Effector memory CD4-positive, alpha-beta T cell (primary cell): ENCODE data around the gene CELF5.
A peak's percentile ranks its signal among the peaks of the same experiment; 100 is the strongest.

Source experiments
- DNase-seq, 3 donors: peaks; one replicate each; pipeline ENCODE4 v3.0.0-alpha.2; 2020
- H3K27ac ChIP-seq: 2 replicates; pipeline ENCODE4 v1.7.0; 2013; ENCODE audit warnings: mild to moderate bottlenecking, low read length, moderate library complexity; ENCODE audit not compliant: insufficient read depth, poor library complexity, severe bottlenecking
- H3K27me3 ChIP-seq: replicated peaks from 2 replicates; pipeline ENCODE4 v1.7.0; 2013; ENCODE audit warnings: mild to moderate bottlenecking, low read length; ENCODE audit not compliant: insufficient read depth, control insufficient read depth, poor library complexity, severe bottlenecking
- H3K36me3 ChIP-seq: 2 replicates; pipeline ENCODE4 v1.7.0; 2013; ENCODE audit warnings: mild to moderate bottlenecking, low read length, moderate library complexity; ENCODE audit not compliant: control insufficient read depth, insufficient read depth
- H3K4me1 ChIP-seq: 2 replicates; pipeline ENCODE4 v1.7.0; 2013; ENCODE audit warnings: low read length, mild to moderate bottlenecking; ENCODE audit not compliant: control insufficient read depth, insufficient read depth, poor library complexity, severe bottlenecking
- H3K4me3 ChIP-seq: 2 replicates; pipeline ENCODE4 v1.7.0; 2013; ENCODE audit warnings: low read length, low read depth, mild to moderate bottlenecking; ENCODE audit not compliant: insufficient read depth, poor library complexity, severe bottlenecking
- H3K9me3 ChIP-seq: 2 replicates; pipeline ENCODE4 v1.7.0; 2013; ENCODE audit warnings: mild to moderate bottlenecking, low read length, moderate library complexity; ENCODE audit not compliant: control insufficient read depth

The CELF5 gene

GRCh38 chr19:3257071-3257470 is 32.6 kb downstream of the CELF5 start:
- no peaks in the 10 kb centered on the region for H3K27me3 ChIP-seq
- no peak for DNase-seq
- peaks cover 4% of the 10 kb centered on the region for H3K9me3 ChIP-seq
- H3K36me3 ChIP-seq: no peaks in the 10 kb centered on the region
- no peaks in the 10 kb centered on the region for H3K4me1 ChIP-seq
- H3K27ac ChIP-seq: no peak overlapping the region
- no peak overlapping the region for H3K4me3 ChIP-seq

GRCh38 chr19:3262362-3262761 is 37.9 kb downstream of the CELF5 start:
- Histone ChIP-seq H3K4me3 (no peak overlapping the region), H3K4me1 (no peaks in the 10 kb centered on the region), H3K9me3 (no peaks in the 10 kb centered on the region), H3K27me3 (no peaks in the 10 kb centered on the region), H3K36me3 (no peaks in the 10 kb centered on the region), H3K27ac (no peak overlapping the region)
- no peak for DNase-seq

GRCh38 chr19:3263866-3264265 is 39.4 kb downstream of the CELF5 start:
- no peaks in the 10 kb centered on the region for H3K36me3 ChIP-seq
- H3K27ac ChIP-seq: no peak overlapping the region
- H3K27me3 ChIP-seq: no peaks in the 10 kb centered on the region
- H3K4me3 ChIP-seq: no peak overlapping the region
- H3K9me3 ChIP-seq: no peaks in the 10 kb centered on the region
- no peaks in the 10 kb centered on the region for H3K4me1 ChIP-seq
- DNase-seq: no peak

GRCh38 chr19:3265432-3265831 is 41.0 kb downstream of the CELF5 start:
- Histone ChIP-seq H3K9me3 (no peaks in the 10 kb centered on the region), H3K36me3 (no peaks in the 10 kb centered on the region), H3K27me3 (peaks cover 10% of the 10 kb centered on the region), H3K4me1 (no peaks in the 10 kb centered on the region), H3K27ac (no peak overlapping the region), H3K4me3 (no peak overlapping the region)
- no peak for DNase-seq

- no peaks in the 10 kb centered on the region for H3K9me3 ChIP-seq
- H3K36me3 ChIP-seq: no peaks in the 10 kb centered on the region
- no peak overlapping the region for H3K4me3 ChIP-seq
- H3K27ac ChIP-seq: no peak overlapping the region
- peaks cover 14% of the 10 kb centered on the region for H3K27me3 ChIP-seq
- DNase-seq: no peak
- H3K4me1 ChIP-seq: peaks cover 2% of the 10 kb centered on the region
Measured at GRCh38 chr19:3266092-3266693, 41.7 kb downstream of the CELF5 start.

- peaks cover 14% of the 10 kb centered on the region for H3K27me3 ChIP-seq
- H3K4me1 ChIP-seq: peaks cover 2% of the 10 kb centered on the region
- DNase-seq: no peak
- H3K36me3 ChIP-seq: no peaks in the 10 kb centered on the region
- no peak overlapping the region for H3K27ac ChIP-seq
- no peak overlapping the region for H3K4me3 ChIP-seq
- no peaks in the 10 kb centered on the region for H3K9me3 ChIP-seq
Measured at GRCh38 chr19:3266792-3267514, 42.5 kb downstream of the CELF5 start.

GRCh38 chr19:3268326-3268725 is 43.9 kb downstream of the CELF5 start:
- Histone ChIP-seq H3K36me3 (no peaks in the 10 kb centered on the region), H3K27me3 (peaks cover 14% of the 10 kb centered on the region), H3K27ac (no peak overlapping the region), H3K9me3 (no peaks in the 10 kb centered on the region), H3K4me1 (peaks cover 2% of the 10 kb centered on the region), H3K4me3 (no peak overlapping the region)
- no peak for DNase-seq

GRCh38 chr19:3268763-3269162 is 44.3 kb downstream of the CELF5 start:
- no peak overlapping the region for H3K4me3 ChIP-seq

GRCh38 chr19:3269916-3270671 is 45.6 kb downstream of the CELF5 start:
- Histone ChIP-seq H3K4me3 (no peak overlapping the region), H3K36me3 (no peaks in the 10 kb centered on the region), H3K9me3 (no peaks in the 10 kb centered on the region), H3K4me1 (peaks cover 5% of the 10 kb centered on the region), H3K27ac (no peak overlapping the region), H3K27me3 (peaks cover 14% of the 10 kb centered on the region)
- DNase-seq: no peak

More at GRCh38 chr19:3268763-3269162, 44.3 kb downstream of the CELF5 start:
- no peak for DNase-seq
- no peaks in the 10 kb centered on the region for H3K36me3 ChIP-seq
- no peak overlapping the region for H3K27ac ChIP-seq
- peaks cover 2% of the 10 kb centered on the region for H3K4me1 ChIP-seq
- no peaks in the 10 kb centered on the region for H3K9me3 ChIP-seq
- H3K27me3 ChIP-seq: peaks cover 14% of the 10 kb centered on the region

GRCh38 chr19:3270902-3271301 is 46.4 kb downstream of the CELF5 start:
- peaks cover 12% of the 10 kb centered on the region for H3K4me1 ChIP-seq
- peak in 2 of 3 donors; percentile 14 to 26 for DNase-seq
- H3K4me3 ChIP-seq: no peak overlapping the region
- H3K36me3 ChIP-seq: no peaks in the 10 kb centered on the region
- no peaks in the 10 kb centered on the region for H3K9me3 ChIP-seq
- peaks cover 14% of the 10 kb centered on the region for H3K27me3 ChIP-seq
- H3K27ac ChIP-seq: no peak overlapping the region
